Measurements from ENCODE around the gene KCNQ1.

GRCh38 chr11:2518111-2518982, 73.5 kb downstream of the KCNQ1 start:
- no peak for TF ChIP-seq CTCF (IDR thresholded peaks at IDR 0.05)
- no peak for TF ChIP-seq POLR2A (IDR thresholded peaks at IDR 0.05)
- TF ChIP-seq EP300 (IDR thresholded peaks at IDR 0.05) = no peak
